ENCODE measurements around the gene SDHA.
"Not testable (repeated sequence)": the region's sequence is repeated elsewhere in the genome, so short reads cannot be mapped to it uniquely, and the experiment has no call there.

The SDHA gene

GRCh38 chr5:223791-224190 lies 5.7 kb downstream of the SDHA start:
- no peak for DNase-seq

DNA sequence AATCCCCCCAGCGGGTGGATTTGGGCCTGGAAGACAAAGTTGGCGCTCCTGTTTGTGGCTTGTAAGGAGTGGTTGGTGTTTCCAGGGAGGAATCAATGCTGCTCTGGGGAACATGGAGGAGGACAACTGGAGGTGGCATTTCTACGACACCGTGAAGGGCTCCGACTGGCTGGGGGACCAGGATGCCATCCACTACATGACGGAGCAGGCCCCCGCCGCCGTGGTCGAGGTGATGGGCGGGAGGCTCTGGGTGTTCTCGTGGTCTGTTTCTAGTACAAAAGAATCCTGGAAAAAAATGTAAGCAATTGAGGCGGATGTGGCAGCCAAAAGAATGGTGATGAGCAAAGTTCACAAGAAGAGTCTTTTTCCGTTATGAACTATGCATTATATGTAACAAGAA lies 7.2 kb downstream of the SDHA start:
- DNase-seq: peak; percentile 43

GRCh38 chr5:227375-227774 lies 9.3 kb downstream of the SDHA start:
- DNase-seq: not testable (repeated sequence)

DNA sequence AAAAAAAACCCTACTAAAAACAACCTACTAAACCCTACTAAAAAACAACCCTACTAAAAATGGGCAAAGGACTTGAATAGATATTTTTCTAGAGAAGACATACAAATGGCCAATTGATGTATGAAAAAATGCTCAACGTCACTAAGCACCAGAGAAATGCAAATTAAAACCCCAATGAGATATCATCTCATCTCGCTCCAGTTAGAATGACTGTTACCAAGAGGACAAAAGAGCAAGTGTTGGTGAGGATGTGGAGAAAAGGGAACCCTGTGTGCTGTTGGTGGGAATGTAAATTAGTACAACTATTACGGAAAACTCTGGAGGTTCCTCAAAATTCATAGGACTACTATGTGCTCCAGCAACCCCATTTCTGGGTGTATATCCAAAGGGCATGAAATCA lies 10.8 kb downstream of the SDHA start:
- no peak for DNase-seq

DNA sequence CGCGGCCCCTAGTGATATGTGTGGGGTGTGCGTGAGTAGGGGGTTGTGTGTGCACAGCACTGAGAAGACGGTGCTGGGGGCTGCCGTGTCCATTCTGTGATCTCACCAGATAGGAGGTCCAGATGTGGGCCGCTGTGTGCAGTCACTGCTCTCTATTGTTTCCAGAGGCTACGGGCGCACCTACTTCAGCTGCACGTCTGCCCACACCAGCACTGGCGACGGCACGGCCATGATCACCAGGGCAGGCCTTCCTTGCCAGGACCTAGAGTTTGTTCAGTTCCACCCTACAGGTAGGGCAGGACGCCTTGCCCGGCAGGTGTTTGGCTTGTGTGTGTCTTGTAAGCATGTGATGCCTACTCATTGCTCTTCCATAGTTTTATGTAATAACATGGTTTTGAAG lies 12.6 kb downstream of the SDHA start:
- DNase-seq: peak; percentile 43

DNA sequence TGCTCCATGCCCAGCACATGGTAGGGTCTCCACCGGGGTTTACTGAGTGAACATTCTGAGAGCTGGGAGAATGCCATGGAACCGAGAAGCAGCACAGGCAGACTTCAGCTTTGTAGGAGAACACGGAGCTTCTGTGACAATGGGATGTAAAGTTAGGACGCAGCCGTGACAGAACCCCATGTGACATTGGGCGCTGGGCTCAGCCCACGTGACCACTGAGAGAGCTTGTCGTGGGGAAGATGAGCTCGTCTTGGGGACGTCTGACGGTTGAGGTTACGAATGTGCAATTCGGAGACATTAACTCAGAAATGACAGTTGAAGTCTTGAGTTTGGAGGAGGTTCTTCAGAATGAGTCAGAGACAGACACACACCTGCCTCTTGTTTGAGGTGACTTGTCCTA lies 13.5 kb downstream of the SDHA start:
- peak; percentile 42 for DNase-seq

DNA sequence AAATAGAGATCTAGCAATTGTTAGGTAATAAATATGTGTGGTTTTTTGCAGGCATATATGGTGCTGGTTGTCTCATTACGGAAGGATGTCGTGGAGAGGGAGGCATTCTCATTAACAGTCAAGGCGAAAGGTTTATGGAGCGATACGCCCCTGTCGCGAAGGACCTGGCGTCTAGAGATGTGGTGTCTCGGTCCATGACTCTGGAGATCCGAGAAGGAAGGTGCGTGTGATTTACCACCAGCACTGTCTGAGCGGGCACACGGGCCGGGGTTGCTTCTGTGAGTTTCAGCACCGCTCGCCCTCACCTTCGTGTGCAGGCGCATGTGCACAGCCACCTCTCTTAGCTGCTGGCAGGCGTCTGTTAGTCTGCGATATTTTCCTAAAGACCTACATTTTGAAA lies 15.3 kb downstream of the SDHA start:
- DNase-seq: not testable (repeated sequence)

DNA sequence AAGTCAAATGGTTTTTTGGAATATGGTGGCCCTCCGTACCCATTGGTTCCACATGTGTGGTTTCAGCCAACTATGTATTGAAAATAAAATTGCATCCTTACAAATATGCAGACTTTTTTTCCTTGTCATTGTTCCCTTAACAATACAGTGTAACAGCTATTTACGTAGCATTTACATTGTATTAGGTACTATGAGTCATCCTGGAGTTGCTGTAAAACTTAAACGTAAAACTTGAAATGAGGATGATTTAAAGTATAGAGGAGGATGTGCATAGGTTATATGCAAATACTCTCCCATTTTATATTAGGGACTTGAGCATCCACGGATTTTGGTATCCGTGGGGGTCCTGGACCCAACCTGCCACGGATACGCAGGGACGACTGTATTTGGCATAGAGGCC lies 16.3 kb downstream of the SDHA start:
- DNase-seq: peak; percentile 17

- DNase-seq: not testable (repeated sequence)
These were observed 17.4 kb downstream of the SDHA start for GRCh38 chr5:235527-235926.

DNA sequence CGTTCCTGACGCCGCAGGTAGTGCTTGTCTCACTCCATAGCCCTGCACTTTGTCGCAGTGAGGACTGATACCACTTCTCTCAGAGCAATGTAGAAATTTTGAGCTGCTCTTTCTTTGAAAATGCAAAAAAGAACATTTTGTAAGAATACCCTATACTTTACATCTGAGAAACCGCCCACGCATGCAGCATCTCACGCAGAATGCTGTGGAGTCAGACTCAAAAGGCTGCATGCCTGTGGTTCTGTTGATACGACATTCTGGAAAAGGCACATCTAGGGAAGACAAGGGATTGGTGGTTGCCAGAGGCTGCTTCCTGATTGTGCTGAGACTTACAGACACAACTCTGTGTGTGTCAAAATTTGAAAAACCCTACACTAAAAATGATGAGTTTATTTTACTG lies 19.8 kb downstream of the SDHA start:
- not testable (repeated sequence) for DNase-seq

DNA sequence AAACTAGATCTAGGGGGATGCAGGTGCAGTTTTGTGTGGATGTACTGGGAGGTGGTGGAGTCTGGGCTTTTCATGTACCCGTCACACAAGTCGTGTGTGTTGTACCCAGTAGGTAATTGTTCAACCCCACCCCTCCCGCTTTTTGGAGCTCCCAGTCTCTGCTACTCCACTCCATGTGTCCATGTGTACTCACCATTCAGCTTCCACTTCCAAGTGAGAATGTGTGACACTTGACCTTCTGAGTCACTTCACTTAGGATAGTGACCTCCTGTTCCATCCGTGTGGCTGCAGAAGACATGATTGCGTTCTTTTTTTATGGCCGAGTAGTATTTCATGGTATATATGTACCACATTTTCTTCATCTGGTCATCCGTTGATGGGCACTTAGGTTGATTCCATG lies 22.4 kb downstream of the SDHA start:
- DNase-seq: not testable (repeated sequence)

DNA sequence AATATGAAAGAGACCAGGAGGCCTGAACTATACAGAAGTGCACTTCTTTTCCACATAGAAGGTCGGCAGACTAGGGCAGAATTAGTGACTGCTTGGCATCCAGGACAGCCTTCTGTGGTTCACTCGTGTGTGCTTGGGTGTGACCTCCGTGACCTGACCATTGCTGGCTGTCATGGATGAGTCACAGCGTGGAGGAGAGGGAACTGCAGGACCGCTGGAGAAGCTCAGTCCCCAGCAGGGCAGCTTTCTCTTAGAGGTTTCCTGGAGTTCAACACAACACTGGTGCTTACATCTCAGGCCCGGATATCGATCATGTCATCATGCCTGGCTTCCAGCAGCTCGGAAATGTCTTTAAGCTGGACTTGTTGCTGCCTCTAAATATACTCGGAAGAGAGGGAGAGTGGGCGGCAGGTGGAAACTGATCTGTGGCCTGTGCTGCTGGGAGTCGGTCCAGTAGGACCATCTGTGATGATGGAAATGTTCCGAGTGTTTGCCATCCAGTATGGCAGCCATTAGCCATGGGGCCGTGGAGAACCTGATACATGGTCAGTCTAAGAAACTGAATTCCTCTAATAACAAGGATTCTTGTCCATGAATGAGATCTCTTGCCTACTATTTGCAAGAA lies 23.0 kb downstream of the SDHA start:
- DNase-seq: not testable (repeated sequence)

- DNase-seq: not testable (repeated sequence)
These were observed 25.7 kb downstream of the SDHA start for GRCh38 chr5:243683-244367.

GRCh38 chr5:245717-246116 lies 27.6 kb downstream of the SDHA start:
- DNase-seq: peak; percentile 15

DNA sequence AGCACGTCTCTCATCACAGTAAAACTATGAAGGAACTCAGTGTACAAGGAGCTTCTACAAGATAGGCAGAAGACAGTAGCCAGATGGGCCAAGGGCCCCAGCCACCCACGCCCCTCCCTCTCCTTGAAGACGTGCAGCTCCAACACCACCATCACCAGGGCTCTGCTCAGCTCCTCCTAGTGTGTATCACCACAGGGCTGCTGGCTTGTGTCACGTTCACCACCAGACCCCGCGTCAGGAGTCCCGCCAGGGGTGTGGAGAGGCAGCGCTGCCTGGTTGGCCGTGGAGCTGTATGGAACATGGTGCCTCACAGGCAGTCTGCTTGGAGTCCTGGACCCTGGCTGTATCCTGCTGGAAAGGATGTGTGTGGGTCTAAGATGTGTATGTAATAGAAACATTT lies 32.3 kb downstream of the SDHA start:
- DNase-seq: peak; percentile 42

DNA sequence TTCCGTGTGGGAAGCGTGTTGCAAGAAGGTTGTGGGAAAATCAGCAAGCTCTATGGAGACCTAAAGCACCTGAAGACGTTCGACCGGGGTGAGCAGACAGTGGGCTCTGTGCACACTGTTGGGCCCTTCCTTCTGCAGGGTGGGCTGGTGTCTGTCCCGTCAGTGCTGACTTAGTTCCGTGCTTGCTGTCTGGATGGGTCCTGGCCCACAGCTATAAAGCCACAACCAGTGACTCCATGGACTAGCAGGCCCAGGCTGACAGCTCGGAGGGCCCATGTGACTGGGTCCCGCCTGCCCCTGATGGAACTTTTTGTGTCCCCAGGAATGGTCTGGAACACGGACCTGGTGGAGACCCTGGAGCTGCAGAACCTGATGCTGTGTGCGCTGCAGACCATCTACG lies 32.9 kb downstream of the SDHA start:
- peak; percentile 41 for DNase-seq

DNA sequence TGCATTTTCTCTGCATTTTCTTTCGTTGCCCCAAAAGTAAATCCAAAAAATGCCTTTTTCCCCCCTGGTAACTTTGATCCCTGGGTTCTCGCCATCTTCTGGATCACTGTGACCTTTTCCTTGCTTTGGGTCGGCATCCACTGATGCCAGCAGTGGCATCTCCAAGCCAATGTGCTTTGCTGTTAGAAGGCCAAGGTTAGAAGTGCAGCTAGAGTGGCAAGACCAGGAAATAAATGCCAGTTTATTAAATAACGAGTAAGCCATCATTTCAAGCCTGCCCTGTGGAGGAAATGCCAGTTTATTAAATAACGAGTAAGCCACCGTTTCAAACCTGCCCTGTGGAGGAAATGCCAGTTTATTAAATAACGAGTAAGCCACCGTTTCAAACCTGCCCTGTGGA lies 33.4 kb downstream of the SDHA start:
- DNase-seq: peak; percentile 9

- not testable (repeated sequence) for DNase-seq
These were observed 33.9 kb downstream of the SDHA start for GRCh38 chr5:251975-252374.

DNA sequence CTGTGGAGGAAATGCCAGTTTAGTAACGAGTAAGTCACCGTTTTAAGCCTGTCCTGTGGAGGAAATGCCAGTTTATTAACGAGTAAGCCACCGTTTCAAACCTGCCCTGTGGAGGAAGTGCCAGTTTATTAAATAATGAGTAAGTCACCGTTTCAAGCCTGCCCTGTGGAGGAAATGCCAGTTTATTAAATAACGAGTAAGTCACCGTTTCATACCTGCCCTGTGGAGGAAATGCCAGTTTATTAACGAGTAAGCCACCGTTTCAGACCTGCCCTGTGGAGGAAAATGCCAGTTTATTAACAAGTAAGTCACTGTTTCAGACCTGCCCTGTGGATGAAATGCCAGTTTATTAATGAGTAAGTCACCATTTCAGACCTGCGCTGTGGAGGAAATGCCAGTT lies 34.4 kb downstream of the SDHA start:
- DNase-seq: no peak

DNA sequence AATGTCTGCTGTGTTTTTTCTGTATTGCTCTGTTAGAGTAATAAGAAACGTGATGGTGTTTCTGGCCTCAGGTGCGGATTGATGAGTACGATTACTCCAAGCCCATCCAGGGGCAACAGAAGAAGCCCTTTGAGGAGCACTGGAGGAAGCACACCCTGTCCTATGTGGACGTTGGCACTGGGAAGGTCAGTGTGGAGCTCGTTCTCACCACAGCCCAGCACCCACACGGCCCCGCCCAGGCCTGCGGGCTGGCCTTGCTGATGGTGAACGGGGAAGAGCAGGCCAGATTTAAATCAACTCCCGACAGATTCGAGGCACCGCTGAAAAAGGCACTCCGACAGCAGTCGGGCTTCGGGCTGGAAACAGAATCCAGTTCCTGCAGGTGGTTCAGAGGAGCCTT lies 36.2 kb downstream of the SDHA start:
- DNase-seq: not testable (repeated sequence)

GRCh38 chr5:255116-255515 lies 37.0 kb downstream of the SDHA start:
- not testable (repeated sequence) for DNase-seq

- DNase-seq: peak; percentile 35
These were observed 38.2 kb downstream of the SDHA start for GRCh38 chr5:256347-256746.

- DNase-seq: peak; percentile 17
These were observed 39.0 kb downstream of the SDHA start for GRCh38 chr5:257148-257547.

DNA sequence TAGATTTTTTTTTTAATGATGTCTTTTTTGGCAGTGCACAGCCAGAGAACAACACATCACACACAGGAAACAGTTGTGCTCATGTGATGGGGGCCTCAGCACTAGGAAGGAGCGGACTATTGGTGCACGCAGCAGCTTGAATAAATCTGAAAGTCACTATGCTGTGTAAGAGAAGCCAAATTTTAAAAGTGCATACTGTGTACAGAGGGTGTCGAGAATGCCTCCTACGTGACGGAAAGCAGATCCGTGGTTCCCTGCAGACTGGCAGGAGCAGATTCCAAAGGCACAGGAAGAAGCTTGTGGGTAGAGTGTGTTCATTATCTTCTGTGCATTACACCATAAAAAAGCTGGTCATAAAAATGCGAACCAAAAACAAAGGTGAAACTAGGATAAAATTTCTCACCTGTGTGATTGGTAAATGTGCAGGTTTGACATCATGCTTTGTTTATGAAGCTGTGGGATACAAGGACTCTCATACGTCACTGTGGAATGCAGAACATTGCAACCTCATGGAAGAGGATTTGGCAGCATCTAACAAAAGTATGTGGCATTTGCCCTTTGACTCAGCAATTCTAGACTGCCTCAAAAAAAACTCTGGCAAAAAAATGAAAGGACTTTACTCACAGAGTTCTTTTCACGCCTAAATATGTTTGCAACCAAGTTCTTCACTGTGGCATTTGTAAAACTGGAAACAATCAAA lies 45.3 kb downstream of the SDHA start:
- DNase-seq: peak; percentile 15
